MM.1S (cell line): ENCODE measurements around the gene P2RX5.

Experiments used
- DNase-seq: peaks from one replicate; pipeline ENCODE4 v3.0.0-alpha.2; 2015
- H2AFZ ChIP-seq: fragments of 300-600 bp; sonication (generic); 2 replicates; pipeline ENCODE4 v1.6.0; 2016; ENCODE audit warnings: antibody characterized with exemption, low read length
- H3F3A ChIP-seq: fragments of 300-600 bp; sonication (generic); 2 replicates; pipeline ENCODE4 v1.6.1; 2016; ENCODE audit warnings: mild to moderate bottlenecking, antibody characterized with exemption, low read length, moderate library complexity, mixed read lengths; ENCODE audit not compliant: insufficient read depth
- H3K27ac ChIP-seq: fragments of 300-600 bp; sonication (generic); 2 replicates; pipeline ENCODE4 v1.5.1; 2016; ENCODE audit warnings: mild to moderate bottlenecking, low read length
- H3K27me3 ChIP-seq: fragments of 300-600 bp; sonication (generic); replicated peaks from 2 replicates; pipeline ENCODE4 v1.6.0; 2016; ENCODE audit warnings: low read length; ENCODE audit not compliant: insufficient read depth
- H3K36me3 ChIP-seq: fragments of 300-600 bp; sonication (generic); replicated peaks from 2 replicates; pipeline ENCODE4 v1.6.1; 2016; ENCODE audit warnings: mild to moderate bottlenecking, low read length, mixed read lengths; ENCODE audit not compliant: insufficient read depth
- H3K4me1 ChIP-seq: fragments of 300-600 bp; sonication (generic); 2 replicates; pipeline ENCODE4 v1.6.1; 2016; ENCODE audit warnings: low read length, mixed read lengths
- H3K4me2 ChIP-seq: fragments of 300-600 bp; sonication (generic); 2 replicates; pipeline ENCODE4 v1.6.0; 2016; ENCODE audit warnings: low read depth, low read length
- H3K4me3 ChIP-seq: fragments of 300-600 bp; sonication (generic); 2 replicates; pipeline ENCODE4 v1.5.1; 2016; ENCODE audit warnings: low read length, mixed read lengths
- H3K79me2 ChIP-seq: fragments of 300-600 bp; sonication (generic); 2 replicates; pipeline ENCODE4 v1.6.1; 2016; ENCODE audit warnings: mixed run types, low read length, mixed read lengths
- H3K9ac ChIP-seq: fragments of 300-600 bp; sonication (generic); 2 replicates; pipeline ENCODE4 v1.6.1; 2016; ENCODE audit warnings: low read length, mixed read lengths
- H3K9me2 ChIP-seq: fragments of 300-600 bp; sonication (generic); replicated peaks from 2 replicates; pipeline ENCODE4 v1.6.1; 2016; ENCODE audit warnings: mild to moderate bottlenecking, low read length, mixed read lengths; ENCODE audit not compliant: insufficient read depth
- H3K9me3 ChIP-seq: fragments of 300-600 bp; sonication (generic); replicated peaks from 2 replicates; pipeline ENCODE4 v1.6.1; 2016; ENCODE audit warnings: mild to moderate bottlenecking, low read length, mixed read lengths; ENCODE audit not compliant: insufficient read depth
- H4K20me1 ChIP-seq: fragments of 300-600 bp; sonication (generic); 2 replicates; pipeline ENCODE4 v1.6.1; 2016; ENCODE audit warnings: mild to moderate bottlenecking, low read length, moderate library complexity, mixed read lengths; ENCODE audit not compliant: insufficient read depth
- CTCF ChIP-seq: fragments of 300-600 bp; sonication (generic); IDR thresholded peaks from 2 replicates; pipeline ENCODE4 v1.5.1; 2016; ENCODE audit warnings: antibody characterized with exemption, low read length, mixed read lengths
- EZH2 ChIP-seq: fragments of 300-600 bp; sonication (generic); optimal IDR thresholded peaks from 2 replicates; pipeline ENCODE3; 2017; ENCODE audit warnings: low read depth, mild to moderate bottlenecking, antibody characterized with exemption, low read length, mixed read lengths
- EZH2phosphoT487 ChIP-seq: fragments of 300-600 bp; sonication (generic); IDR thresholded peaks from 2 replicates; pipeline ENCODE4 v1.6.1; 2018; ENCODE audit warnings: antibody characterized with exemption, low read length

The P2RX5 gene

GRCh38 chr17:3639981-3640596 is 55.9 kb downstream of the P2RX5 start:
- Histone ChIP-seq H3K27ac (peak overlapping the region; percentile 70; the same call in 1 of the 2 replicates), H3K9ac (peak overlapping the region; percentile 12; the same call in 1 of the 2 replicates)
- no peak for TF ChIP-seq EZH2phosphoT487
- no peak for TF ChIP-seq EZH2
- TF ChIP-seq CTCF, result no peak

GRCh38 chr17:3636908-3637373 is 59.0 kb downstream of the P2RX5 start:
- no peak for DNase-seq

More at GRCh38 chr17:3639981-3640596, 55.9 kb downstream of the P2RX5 start:
- Histone ChIP-seq H4K20me1 (no peaks in the 10 kb centered on the region), H3K79me2 (peaks cover 12% of the 10 kb centered on the region), H3K9me3 (no peaks in the 10 kb centered on the region), H3K4me2 (peak overlapping the region; percentile 28; the same call in 1 of the 2 replicates), H3K9me2 (no peaks in the 10 kb centered on the region), H3F3A (peaks cover 6% of the 10 kb centered on the region), H3K27me3 (no peaks in the 10 kb centered on the region), H2AFZ (peak overlapping the region; percentile 10; the same call in 1 of the 2 replicates), H3K4me1 (peaks cover 4% of the 10 kb centered on the region; the same call in 1 of the 2 replicates), H3K4me3 (no peak overlapping the region), H3K36me3 (no peaks in the 10 kb centered on the region)
- DNase-seq, result peak; percentile 11

GRCh38 chr17:3636154-3636907 is 59.6 kb downstream of the P2RX5 start, which contains the start of the genes CTNS and SHPK:
Gene CTNS (plus strand): TSS chr17:3636760. CDS start chr17:3640207, 3,447 bp downstream.
Gene SHPK (minus strand): TSS chr17:3636250. CDS start chr17:3636219, 31 bp downstream.
- Histone ChIP-seq H4K20me1 (no peaks in the 10 kb centered on the region), H3K27ac (peak within 1 kb of the TSS; percentile 76), H2AFZ (peak within 1 kb of the TSS; percentile 83), H3K27me3 (no peaks in the 10 kb centered on the region), H3K79me2 (peaks cover 38% of the 10 kb centered on the region), H3K36me3 (no peaks in the 10 kb centered on the region), H3K4me1 (peaks cover 4% of the 10 kb centered on the region; the same call in 1 of the 2 replicates), H3K9ac (peak within 1 kb of the TSS; percentile 90), H3F3A (peaks cover 6% of the 10 kb centered on the region), H3K4me3 (peak within 1 kb of the TSS; percentile 95), H3K4me2 (peak within 1 kb of the TSS; percentile 83), H3K9me2 (no peaks in the 10 kb centered on the region), H3K9me3 (no peaks in the 10 kb centered on the region)
- TF ChIP-seq EZH2phosphoT487 (no peak), CTCF (no peak), EZH2 (no peak)
- peak; percentile 98 for DNase-seq

More at GRCh38 chr17:3636908-3637373, 59.0 kb downstream of the P2RX5 start:
- Histone ChIP-seq H3K4me1 (peaks cover 4% of the 10 kb centered on the region; the same call in 1 of the 2 replicates), H3K36me3 (no peaks in the 10 kb centered on the region), H3K4me2 (peak overlapping the region; percentile 83), H3K27me3 (no peaks in the 10 kb centered on the region), H3K9me2 (no peaks in the 10 kb centered on the region), H3K27ac (no peak overlapping the region), H3K79me2 (peaks cover 35% of the 10 kb centered on the region), H3K9ac (peak overlapping the region; percentile 90; the same call in 1 of the 2 replicates), H3K4me3 (peak overlapping the region; percentile 95), H3F3A (peaks cover 6% of the 10 kb centered on the region), H3K9me3 (no peaks in the 10 kb centered on the region), H4K20me1 (no peaks in the 10 kb centered on the region), H2AFZ (peak overlapping the region; percentile 83)
- no peak for TF ChIP-seq EZH2
- TF ChIP-seq CTCF, result no peak
- TF ChIP-seq EZH2phosphoT487, result no peak
